Epithelial cell of prostate (primary cell): ENCODE data around the gene CTNNBL1.
A peak's percentile ranks its signal among the peaks of the same experiment; 100 is the strongest.
"Not testable (repeated sequence)": the region's sequence is repeated elsewhere in the genome, so short reads cannot be mapped to it uniquely, and the experiment has no call there.

Experiments
- DNase-seq: peaks from one replicate; pipeline ENCODE4 v3.0.0-alpha.2; 2011; ENCODE audit warnings: low read depth, low spot score
- H3K27ac ChIP-seq: fragments of 450-650 bp; 2 replicates; pipeline ENCODE4 v1.5.1; 2017; ENCODE audit warnings: mild to moderate bottlenecking

CTNNBL1 gene

GRCh38 chr20:37704955-37705354 is 11.1 kb downstream of the CTNNBL1 start:
- no peak for DNase-seq
- no peak overlapping the region for H3K27ac ChIP-seq

GRCh38 chr20:37706298-37706697 is 12.5 kb downstream of the CTNNBL1 start:
- H3K27ac ChIP-seq: no peak overlapping the region
- no peak for DNase-seq

GRCh38 chr20:37711001-37711400 is 17.2 kb downstream of the CTNNBL1 start:
- DNase-seq: no peak
- H3K27ac ChIP-seq: no peak overlapping the region

- DNase-seq: no peak
- no peak overlapping the region for H3K27ac ChIP-seq
These were observed 18.4 kb downstream of the CTNNBL1 start for GRCh38 chr20:37711994-37712964.

GRCh38 chr20:37713396-37713795 is 19.6 kb downstream of the CTNNBL1 start:
- no peak overlapping the region for H3K27ac ChIP-seq
- DNase-seq: no peak

- no peak overlapping the region for H3K27ac ChIP-seq
- DNase-seq: no peak
These were observed 21.3 kb downstream of the CTNNBL1 start for GRCh38 chr20:37714978-37715672.

- DNase-seq: no peak
- H3K27ac ChIP-seq: no peak overlapping the region
These were observed 27.9 kb downstream of the CTNNBL1 start for GRCh38 chr20:37721751-37722150.

GRCh38 chr20:37722312-37722711 is 28.5 kb downstream of the CTNNBL1 start:
- H3K27ac ChIP-seq, DNase-seq: not testable (repeated sequence)

- H3K27ac ChIP-seq: no peak overlapping the region
- no peak for DNase-seq
These were observed 29.8 kb downstream of the CTNNBL1 start for GRCh38 chr20:37723668-37724067.

GRCh38 chr20:37725165-37725564 is 31.3 kb downstream of the CTNNBL1 start:
- no peak for DNase-seq
- no peak overlapping the region for H3K27ac ChIP-seq

- no peak for DNase-seq
- H3K27ac ChIP-seq: no peak overlapping the region
These were observed 32.0 kb downstream of the CTNNBL1 start for GRCh38 chr20:37725855-37726254.

GRCh38 chr20:37726321-37726720 is 32.5 kb downstream of the CTNNBL1 start:
- no peak for DNase-seq
- no peak overlapping the region for H3K27ac ChIP-seq

- no peak for DNase-seq
- H3K27ac ChIP-seq: no peak overlapping the region
These were observed 33.4 kb downstream of the CTNNBL1 start for GRCh38 chr20:37726971-37727956.

- H3K27ac ChIP-seq: no peak overlapping the region
- DNase-seq: no peak
These were observed 34.3 kb downstream of the CTNNBL1 start for GRCh38 chr20:37727957-37728634.

- no peak overlapping the region for H3K27ac ChIP-seq
These were observed 34.8 kb downstream of the CTNNBL1 start for GRCh38 chr20:37728635-37728983.

GRCh38 chr20:37729452-37729851 is 35.6 kb downstream of the CTNNBL1 start:
- H3K27ac ChIP-seq: peak overlapping the region; percentile 30
- no peak for DNase-seq

More at GRCh38 chr20:37728635-37728983, 34.8 kb downstream of the CTNNBL1 start:
- no peak for DNase-seq

GRCh38 chr20:37729909-37730308 is 36.1 kb downstream of the CTNNBL1 start:
- no peak for DNase-seq
- H3K27ac ChIP-seq: peak overlapping the region; percentile 30

- no peak for DNase-seq
- no peak overlapping the region for H3K27ac ChIP-seq
These were observed 39.6 kb downstream of the CTNNBL1 start for GRCh38 chr20:37733416-37733815.

GRCh38 chr20:37734228-37734985 is 40.6 kb downstream of the CTNNBL1 start:
- no peak overlapping the region for H3K27ac ChIP-seq
- no peak for DNase-seq
